Caco-2 (cell line): ENCODE results near the gene BTRC. TPM values are rescaled to one million over a fixed set of nuclear protein-coding genes. Genes with fewer than 3 reads are reported as not detected.
"Not testable (repeated sequence)": the region's sequence is repeated elsewhere in the genome, so short reads cannot be mapped to it uniquely, and the experiment has no call there.

ENCODE experiments used
- BruUV-seq: library from RNA; stranded (reverse); fragments of 400-500 nt; replicated peaks from 2 replicates; lab custom pipeline; 2021; lab: Mats Ljungman, UMichigan
- CTCF ChIA-PET: fragments of 300-600 bp; sonication (Branson Sonifier 250); formaldehyde crosslinking; loops from one replicate; lab custom pipeline; 2022; ENCODE audit warnings: antibody characterized with exemption; lab: Charles Lee
- POLR2A ChIA-PET: fragments of 300-600 bp; sonication (Branson Sonifier 250); formaldehyde crosslinking; loops from one replicate; lab custom pipeline; 2022; ENCODE audit warnings: antibody characterized with exemption; lab: Charles Lee
- DNase-seq, 2 experiments: peaks; one replicate each; pipeline versions ENCODE4 v3.0.0 to v3.0.0-alpha.2; 2020 to 2022
- H3K27me3 ChIP-seq: replicated peaks from 2 replicates; pipeline ENCODE4 v1.6.0; 2011; ENCODE audit warnings: low read length; ENCODE audit not compliant: control insufficient read depth, insufficient read depth
- H3K36me3 ChIP-seq: 2 replicates; pipeline ENCODE4 v1.5.1; 2011; ENCODE audit warnings: low read length; ENCODE audit not compliant: control insufficient read depth, insufficient read depth
- H3K4me1 ChIP-seq: fragments of 250-450 bp; sonication (Bioruptor Pico); 2 replicates; pipeline ENCODE4 v1.5.1; 2020; ENCODE audit warnings: mild to moderate bottlenecking
- H3K4me3 ChIP-seq: 2 replicates; pipeline ENCODE4 v1.5.1; 2011; ENCODE audit warnings: low read depth, mild to moderate bottlenecking, control low read depth, low read length
- H3K9me3 ChIP-seq: fragments of 250-450 bp; sonication (Bioruptor Pico); 2 replicates; pipeline ENCODE4 v1.5.1; 2020; ENCODE audit warnings: mild to moderate bottlenecking, moderate library complexity
- H3K27ac Mint-ChIP-seq: one replicate; pipeline ENCODE4 v1.8.0; 2022; ENCODE audit warnings: mixed read lengths; ENCODE audit not compliant: unreplicated experiment
- H3K27me3 Mint-ChIP-seq: one replicate; pipeline ENCODE4 v1.8.0; 2022; ENCODE audit warnings: mixed read lengths; ENCODE audit not compliant: insufficient read depth, unreplicated experiment
- H3K36me3 Mint-ChIP-seq: one replicate; pipeline ENCODE4 v1.8.0; 2022; ENCODE audit warnings: mild to moderate bottlenecking, mixed read lengths; ENCODE audit not compliant: insufficient read depth, unreplicated experiment
- H3K4me1 Mint-ChIP-seq: one replicate; pipeline ENCODE4 v1.8.0; 2022; ENCODE audit warnings: low read depth, mixed read lengths; ENCODE audit not compliant: unreplicated experiment
- H3K4me3 Mint-ChIP-seq: one replicate; pipeline ENCODE4 v1.8.0; 2022; ENCODE audit warnings: mild to moderate bottlenecking, moderate library complexity, mixed read lengths; ENCODE audit not compliant: unreplicated experiment
- H3K9me3 Mint-ChIP-seq: one replicate; pipeline ENCODE4 v1.8.0; 2022; ENCODE audit warnings: mixed read lengths; ENCODE audit not compliant: unreplicated experiment
- intact Hi-C: fragments of 100-400 bp; cut with micrococcal nuclease; formaldehyde crosslinking; loops from one replicate; pipeline ENCODE4 v1.10.0; 2022; ENCODE audit not compliant: unreplicated experiment
- total RNA-seq: library from RNA; stranded (reverse); gene quantifications from 2 replicates; pipeline ENCODE4 v1.2.3, GENCODE V29; 2022
- TF ChIP-seq, protein P1 (sequence below), 2 experiments: fragments of 200-600 bp in 1 of 2; IDR thresholded peaks; 1 replicate in 1 of 2; 2 replicates in 1 of 2; pipeline versions ENCODE4 v1.5.1 to v1.8.0; 2011 to 2022; ENCODE audit warnings: antibody characterized with exemption in 1 of 2, control low read depth in 1 of 2, inconsistent platforms in 1 of 2, low read depth in 1 of 2, low read length in 1 of 2, mild to moderate bottlenecking in 1 of 2, moderate library complexity in 1 of 2; ENCODE audit not compliant: insufficient read depth in 1 of 2, severe bottlenecking in 1 of 2, unreplicated experiment in 1 of 2

The BTRC gene
- total RNA-seq, 1 experiment from 2014 or later: 19.6 TPM

GRCh38 chr10:101322266-101323108 is 31.5 kb upstream of the BTRC start:
- no peaks in the 10 kb centered on the region for H3K36me3 ChIP-seq
- intact Hi-C loops: no loop called here
- BruUV-seq: no TSS peak
- DNase-seq: no peak
- no peak overlapping the region for H3K4me3 ChIP-seq
- peaks cover 3% of the 10 kb centered on the region; the same call in 1 of the 2 replicates for H3K9me3 ChIP-seq
- H3K36me3 Mint-ChIP-seq: no peaks in the 10 kb centered on the region
- H3K27me3 ChIP-seq: no peaks in the 10 kb centered on the region; the same call in 1 of the 2 replicates
- H3K4me3 Mint-ChIP-seq: no peak overlapping the region
- ChIA-PET POLR2A (no interaction called here), CTCF (no interaction called here)
- H3K27ac Mint-ChIP-seq: no peak overlapping the region
- H3K27me3 Mint-ChIP-seq: peaks cover 10% of the 10 kb centered on the region
- H3K4me1 ChIP-seq: no peaks in the 10 kb centered on the region
- H3K4me1 Mint-ChIP-seq: no peaks in the 10 kb centered on the region
- H3K9me3 Mint-ChIP-seq: peaks cover 8% of the 10 kb centered on the region
- TF ChIP-seq, protein P1, sequence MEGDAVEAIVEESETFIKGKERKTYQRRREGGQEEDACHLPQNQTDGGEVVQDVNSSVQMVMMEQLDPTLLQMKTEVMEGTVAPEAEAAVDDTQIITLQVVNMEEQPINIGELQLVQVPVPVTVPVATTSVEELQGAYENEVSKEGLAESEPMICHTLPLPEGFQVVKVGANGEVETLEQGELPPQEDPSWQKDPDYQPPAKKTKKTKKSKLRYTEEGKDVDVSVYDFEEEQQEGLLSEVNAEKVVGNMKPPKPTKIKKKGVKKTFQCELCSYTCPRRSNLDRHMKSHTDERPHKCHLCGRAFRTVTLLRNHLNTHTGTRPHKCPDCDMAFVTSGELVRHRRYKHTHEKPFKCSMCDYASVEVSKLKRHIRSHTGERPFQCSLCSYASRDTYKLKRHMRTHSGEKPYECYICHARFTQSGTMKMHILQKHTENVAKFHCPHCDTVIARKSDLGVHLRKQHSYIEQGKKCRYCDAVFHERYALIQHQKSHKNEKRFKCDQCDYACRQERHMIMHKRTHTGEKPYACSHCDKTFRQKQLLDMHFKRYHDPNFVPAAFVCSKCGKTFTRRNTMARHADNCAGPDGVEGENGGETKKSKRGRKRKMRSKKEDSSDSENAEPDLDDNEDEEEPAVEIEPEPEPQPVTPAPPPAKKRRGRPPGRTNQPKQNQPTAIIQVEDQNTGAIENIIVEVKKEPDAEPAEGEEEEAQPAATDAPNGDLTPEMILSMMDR (IDR thresholded peaks at IDR 0.05; ENCODE audit: insufficient read depth in 1 of 2, low read depth in 1 of 2, low read length in 1 of 2, severe bottlenecking in 1 of 2, unreplicated experiment in 1 of 2): no peak

- H3K4me3 ChIP-seq: no peak overlapping the region
- TF ChIP-seq, protein P1 (IDR thresholded peaks at IDR 0.05; ENCODE audit: insufficient read depth in 1 of 2, low read depth in 1 of 2, low read length in 1 of 2, severe bottlenecking in 1 of 2, unreplicated experiment in 1 of 2): no peak
- ChIA-PET POLR2A (no interaction called here), CTCF (no interaction called here)
- no TSS peak for BruUV-seq
- Mint-ChIP-seq H3K4me1 (no peaks in the 10 kb centered on the region), H3K4me3 (no peak overlapping the region), H3K36me3 (no peaks in the 10 kb centered on the region), H3K9me3 (peaks cover 8% of the 10 kb centered on the region), H3K27me3 (peaks cover 10% of the 10 kb centered on the region), H3K27ac (no peak overlapping the region)
- intact Hi-C loops: no loop called here
- no peaks in the 10 kb centered on the region for H3K36me3 ChIP-seq
- H3K4me1 ChIP-seq: no peaks in the 10 kb centered on the region
- DNase-seq: no peak
- no peaks in the 10 kb centered on the region for H3K27me3 ChIP-seq
- peaks cover 4% of the 10 kb centered on the region; the same call in 1 of the 2 replicates for H3K9me3 ChIP-seq
Observed at GRCh38 chr10:101323495-101323894, 30.5 kb upstream of the BTRC start.

DNA sequence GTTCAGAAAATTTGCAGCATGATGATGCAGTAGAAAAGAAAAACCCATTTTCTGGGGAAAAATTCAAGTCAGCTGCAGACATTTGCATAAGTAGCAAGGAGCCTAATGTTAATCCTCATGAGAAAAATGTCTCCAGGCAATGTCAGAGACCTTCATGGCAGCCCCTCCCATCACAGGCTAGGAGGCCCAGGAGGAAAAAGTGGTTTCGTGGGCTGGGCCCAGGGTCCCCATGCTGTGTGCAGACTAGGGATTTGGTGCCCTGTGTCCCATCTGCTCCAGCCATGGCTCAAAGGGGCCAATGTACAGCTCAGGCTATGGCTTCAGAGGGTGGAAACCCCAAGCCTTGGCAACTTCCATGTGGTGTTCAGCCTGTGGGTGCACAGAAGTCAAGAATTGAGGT is 26.5 kb upstream of the BTRC start:
- CTCF ChIA-PET, H3K36me3 Mint-ChIP-seq, H3K4me1 ChIP-seq, H3K36me3 ChIP-seq, H3K27me3 ChIP-seq, POLR2A ChIA-PET, H3K4me3 ChIP-seq, H3K4me1 Mint-ChIP-seq, H3K27ac Mint-ChIP-seq, H3K9me3 Mint-ChIP-seq, H3K9me3 ChIP-seq, H3K27me3 Mint-ChIP-seq, BruUV-seq, H3K4me3 Mint-ChIP-seq, DNase-seq, intact Hi-C loops: not testable (repeated sequence)
